Measurements from ENCODE around the gene CSK. TPM values are rescaled to one million over a fixed set of nuclear protein-coding genes. Genes with fewer than 3 reads are reported as not detected.

The CSK gene
- total and polyA plus RNA-seq, 2 experiments from 2014 or later: 16.9 to 19.1 TPM

GRCh38 chr15:74845208-74845568 lies 63.3 kb downstream of the CSK start:
- Histone ChIP-seq H3K36me3 (replicated peaks; ENCODE audit: insufficient read depth, low read depth) (no peaks in the 10 kb centered on the region), H4K20me1 (ENCODE audit: insufficient read depth, poor library complexity, severe bottlenecking) (peaks cover 6% of the 10 kb centered on the region), H3K9me3 (ENCODE audit: low read depth) (no peaks in the 10 kb centered on the region), H3K27ac (no peak overlapping the region), H2AFZ (no peak overlapping the region), H3K4me1 (ENCODE audit: insufficient read depth) (peaks cover 19% of the 10 kb centered on the region), H3K79me2 (no peaks in the 10 kb centered on the region), H3K4me3 (no peak overlapping the region), H3K27me3 (no peaks in the 10 kb centered on the region), H3K4me2 (no peak overlapping the region), H3K9me2 (replicated peaks; ENCODE audit: insufficient read depth) (no peaks in the 10 kb centered on the region)
- WGBS (ENCODE audit: low lambda C conversion rate, missing lambda C conversion rate): 93% methylated on average over 5 of the region's 5 CpGs
- DNase-seq (ENCODE audit: low spot score): no peak
- TF ChIP-seq EZH2 (IDR thresholded peaks at IDR 0.05; ENCODE audit: borderline replicate concordance) (no peak), CTCF (IDR thresholded peaks at IDR 0.05; ENCODE audit: poor library complexity) (no peak), EZH2phosphoT487 (IDR thresholded peaks at IDR 0.05; ENCODE audit: low read depth, severe bottlenecking, unreplicated experiment) (no peak)

- Histone ChIP-seq H3K27me3 (no peaks in the 10 kb centered on the region), H3K36me3 (replicated peaks; ENCODE audit: insufficient read depth, low read depth) (no peaks in the 10 kb centered on the region), H3K9me3 (ENCODE audit: low read depth) (no peaks in the 10 kb centered on the region), H3K4me3 (no peak overlapping the region), H4K20me1 (ENCODE audit: insufficient read depth, poor library complexity, severe bottlenecking) (peaks cover 6% of the 10 kb centered on the region), H3K4me2 (no peak overlapping the region), H3K4me1 (ENCODE audit: insufficient read depth) (peaks cover 19% of the 10 kb centered on the region), H3K27ac (no peak overlapping the region), H3K9me2 (replicated peaks; ENCODE audit: insufficient read depth) (no peaks in the 10 kb centered on the region), H2AFZ (no peak overlapping the region), H3K79me2 (no peaks in the 10 kb centered on the region)
- TF ChIP-seq EZH2phosphoT487 (IDR thresholded peaks at IDR 0.05; ENCODE audit: low read depth, severe bottlenecking, unreplicated experiment): no peak
- no peak for TF ChIP-seq EZH2 (IDR thresholded peaks at IDR 0.05; ENCODE audit: borderline replicate concordance)
- no peak for TF ChIP-seq CTCF (IDR thresholded peaks at IDR 0.05; ENCODE audit: poor library complexity)
- WGBS (ENCODE audit: low lambda C conversion rate, missing lambda C conversion rate): 92% methylated on average over 4 of the region's 4 CpGs
- DNase-seq (ENCODE audit: low spot score): no peak
Observed at GRCh38 chr15:74845581-74845980, 63.7 kb downstream of the CSK start.

GRCh38 chr15:74847432-74847831 lies 65.6 kb downstream of the CSK start:
- Histone ChIP-seq H3K4me2 (no peak overlapping the region), H3K9me3 (ENCODE audit: low read depth) (no peaks in the 10 kb centered on the region), H4K20me1 (ENCODE audit: insufficient read depth, poor library complexity, severe bottlenecking) (no peaks in the 10 kb centered on the region), H3K27ac (no peak overlapping the region), H3K4me1 (ENCODE audit: insufficient read depth) (peaks cover 10% of the 10 kb centered on the region), H3K9me2 (replicated peaks; ENCODE audit: insufficient read depth) (no peaks in the 10 kb centered on the region), H3K79me2 (no peaks in the 10 kb centered on the region), H3K36me3 (replicated peaks; ENCODE audit: insufficient read depth, low read depth) (no peaks in the 10 kb centered on the region), H3K4me3 (no peak overlapping the region), H3K27me3 (no peaks in the 10 kb centered on the region), H2AFZ (no peak overlapping the region)
- TF ChIP-seq EZH2phosphoT487 (IDR thresholded peaks at IDR 0.05; ENCODE audit: low read depth, severe bottlenecking, unreplicated experiment) (no peak), CTCF (IDR thresholded peaks at IDR 0.05; ENCODE audit: poor library complexity) (no peak)
- WGBS (ENCODE audit: low lambda C conversion rate, missing lambda C conversion rate): 94% methylated on average over 3 of the region's 3 CpGs
- no peak for DNase-seq (ENCODE audit: low spot score)

- Histone ChIP-seq H3K9me3 (ENCODE audit: low read depth) (no peaks in the 10 kb centered on the region), H3K4me1 (ENCODE audit: insufficient read depth) (no peaks in the 10 kb centered on the region), H4K20me1 (ENCODE audit: insufficient read depth, poor library complexity, severe bottlenecking) (no peaks in the 10 kb centered on the region), H3K9me2 (replicated peaks; ENCODE audit: insufficient read depth) (no peaks in the 10 kb centered on the region), H2AFZ (no peak overlapping the region), H3K79me2 (peaks cover 12% of the 10 kb centered on the region), H3K4me3 (no peak overlapping the region), H3K27me3 (no peaks in the 10 kb centered on the region), H3K36me3 (replicated peaks; ENCODE audit: insufficient read depth, low read depth) (no peaks in the 10 kb centered on the region), H3K27ac (no peak overlapping the region), H3K4me2 (no peak overlapping the region)
- no peak for TF ChIP-seq CTCF (IDR thresholded peaks at IDR 0.05; ENCODE audit: poor library complexity)
- TF ChIP-seq EZH2 (IDR thresholded peaks at IDR 0.05; ENCODE audit: borderline replicate concordance): no peak
- TF ChIP-seq EZH2phosphoT487 (IDR thresholded peaks at IDR 0.05; ENCODE audit: low read depth, severe bottlenecking, unreplicated experiment): no peak
- 75% methylated on average over 4 of the region's 4 CpGs for WGBS (ENCODE audit: low lambda C conversion rate, missing lambda C conversion rate)
- DNase-seq (ENCODE audit: low spot score): no peak
Observed at GRCh38 chr15:74850393-74850792, 68.5 kb downstream of the CSK start.

Data from hepatocyte (in vitro differentiated cells).